Epithelial cell of alveolus of lung (primary cell): ENCODE measurements around the gene GJC3. TPM values are rescaled to one million over a fixed set of nuclear protein-coding genes. Genes with fewer than 3 reads are reported as not detected.

Experiments
- total RNA-seq: library from RNA; depleted of rRNA; stranded (reverse); fragments of >200 nt; gene quantifications from 2 replicates; pipeline ENCODE4 v1.2.1, GENCODE V29; 2015

GJC3 gene, protein sequence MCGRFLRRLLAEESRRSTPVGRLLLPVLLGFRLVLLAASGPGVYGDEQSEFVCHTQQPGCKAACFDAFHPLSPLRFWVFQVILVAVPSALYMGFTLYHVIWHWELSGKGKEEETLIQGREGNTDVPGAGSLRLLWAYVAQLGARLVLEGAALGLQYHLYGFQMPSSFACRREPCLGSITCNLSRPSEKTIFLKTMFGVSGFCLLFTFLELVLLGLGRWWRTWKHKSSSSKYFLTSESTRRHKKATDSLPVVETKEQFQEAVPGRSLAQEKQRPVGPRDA
- not detected in 2 replicates for total RNA-seq

DNA sequence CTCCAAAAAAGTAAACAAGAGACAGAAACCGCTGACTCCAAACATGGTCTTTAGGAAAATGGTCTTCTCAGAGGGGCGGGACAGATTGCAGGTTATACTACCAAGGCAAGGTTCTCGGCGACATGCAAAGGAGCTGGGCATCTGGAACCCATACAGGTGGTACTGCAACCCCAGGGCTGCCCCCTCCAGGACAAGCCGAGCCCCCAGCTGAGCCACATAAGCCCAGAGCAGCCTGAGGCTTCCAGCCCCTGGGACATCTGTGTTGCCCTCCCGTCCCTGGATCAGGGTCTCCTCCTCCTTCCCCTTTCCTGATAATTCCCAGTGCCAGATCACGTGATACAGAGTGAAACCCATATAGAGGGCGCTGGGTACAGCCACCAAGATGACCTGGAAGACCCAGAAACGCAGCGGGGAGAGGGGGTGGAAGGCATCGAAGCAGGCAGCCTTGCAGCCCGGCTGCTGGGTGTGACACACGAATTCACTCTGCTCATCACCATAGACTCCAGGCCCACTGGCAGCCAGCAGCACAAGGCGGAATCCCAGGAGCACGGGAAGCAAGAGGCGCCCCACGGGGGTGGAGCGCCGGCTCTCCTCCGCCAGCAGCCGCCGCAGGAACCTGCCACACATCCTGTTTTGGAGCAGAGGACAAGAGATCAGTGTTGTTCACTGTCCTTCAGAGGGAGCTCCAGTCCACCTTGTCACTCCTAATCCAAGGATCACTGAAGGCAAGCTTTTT, at the start of gene GJC3:
TSS of gene GJC3 (minus strand) at position 627 of the 736 bp plus-strand sequence. CDS start at position 627, 0 bp downstream.

DNA sequence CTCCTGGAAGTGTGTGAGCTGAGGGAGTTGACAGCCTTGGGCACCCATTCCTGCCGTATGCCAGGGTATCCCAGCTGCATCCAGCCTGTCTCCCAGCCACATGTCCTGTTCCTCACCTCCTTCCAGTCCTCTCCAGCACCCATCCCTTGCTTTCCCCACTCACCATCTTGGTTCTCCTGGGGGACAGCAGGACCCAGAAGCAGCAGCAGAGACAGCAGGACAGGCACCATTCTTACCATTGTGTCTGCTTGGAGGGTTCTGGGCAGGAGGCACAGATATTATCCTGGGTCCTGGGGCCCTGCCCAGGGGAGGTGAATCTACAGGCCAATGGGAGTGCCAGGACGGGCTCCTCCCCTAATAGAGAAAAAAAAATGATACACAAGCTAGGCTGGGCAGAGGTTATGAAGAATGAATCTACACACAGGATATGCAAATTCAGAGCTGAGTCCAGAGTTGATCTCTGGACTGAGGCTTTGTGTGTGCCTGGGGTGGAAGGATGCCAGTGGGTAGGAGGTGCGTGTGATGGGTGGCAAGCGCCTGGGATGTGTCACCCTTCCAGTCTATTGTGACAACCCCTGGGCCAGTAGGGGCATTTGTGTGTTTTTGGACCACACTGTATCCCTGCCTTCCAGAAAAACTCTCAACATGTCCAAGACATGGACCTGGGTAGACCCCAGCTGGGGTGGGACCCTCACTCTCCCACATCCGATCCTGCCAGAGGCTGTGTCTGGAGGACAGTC, 46.5 kb upstream of the GJC3 start, which contains the start of gene AZGP1:
TSS of gene AZGP1 (minus strand) at position 250 of the 740 bp plus-strand sequence. CDS start at position 239, 11 bp downstream.

DNA sequence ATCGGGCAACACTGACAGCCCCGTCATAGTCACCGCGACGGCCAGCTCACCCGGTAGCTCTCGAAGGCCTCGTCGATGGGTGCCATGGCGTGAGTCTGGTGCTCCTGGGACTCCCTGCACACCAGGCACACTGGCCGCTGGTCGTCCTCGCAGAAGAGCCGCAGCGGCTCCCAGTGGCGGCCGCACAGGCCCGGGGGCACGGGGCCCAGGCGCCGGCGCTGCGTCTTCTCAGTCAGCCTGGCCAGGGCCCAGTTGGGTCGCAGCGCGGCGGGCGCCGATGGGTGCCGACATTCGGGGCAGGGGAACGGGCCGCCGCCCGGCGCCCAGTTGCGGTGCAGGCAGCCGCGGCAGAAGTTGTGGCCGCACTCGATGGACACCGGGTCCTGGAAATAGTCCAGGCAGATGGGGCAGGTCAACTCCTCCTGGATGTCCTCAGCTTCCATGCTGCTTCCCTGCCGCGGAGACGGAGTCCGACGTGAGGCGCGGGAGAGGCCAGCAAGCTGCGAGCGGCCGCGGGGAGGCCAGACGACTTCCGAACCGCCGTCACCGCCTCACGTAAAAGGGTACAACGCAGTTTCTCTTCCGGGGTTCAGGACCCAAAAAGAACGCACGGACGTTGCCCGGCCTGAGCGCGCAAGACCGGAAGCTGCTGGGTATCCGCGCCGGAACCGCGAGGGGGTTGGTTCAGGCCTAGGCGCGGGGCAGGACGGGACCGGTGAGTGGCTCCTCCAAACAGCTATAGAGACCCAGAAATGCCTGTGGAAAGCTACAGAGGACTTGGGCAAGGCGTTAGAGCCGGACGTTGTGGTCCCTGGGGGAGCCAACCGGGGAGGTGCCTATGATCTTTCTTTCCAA, 10.2 kb downstream of the GJC3 start, which contains the start of gene TRIM4:
TSS of gene TRIM4 (minus strand) at position 572 of the 855 bp plus-strand sequence. CDS start at position 443, 129 bp downstream.

DNA sequence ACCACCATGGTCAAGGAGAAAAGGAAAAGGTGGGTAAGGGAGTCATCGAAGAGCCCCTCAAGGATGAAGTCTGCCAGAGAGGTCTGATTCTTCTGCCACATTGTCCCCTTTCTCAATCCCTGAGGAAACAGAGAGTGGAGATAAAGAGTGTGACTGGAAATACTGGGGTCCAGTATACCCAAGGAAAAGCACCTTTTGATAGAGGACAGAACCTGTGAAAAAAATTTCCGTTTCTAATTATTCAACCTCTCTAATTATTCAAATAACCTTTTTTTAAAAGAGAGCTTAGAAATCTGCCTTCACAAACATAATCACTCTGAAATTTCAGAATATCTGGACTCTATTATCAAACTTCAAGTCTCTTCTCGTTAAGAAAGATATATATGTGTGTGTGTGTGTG, 52.5 kb downstream of the GJC3 start, which contains the start of gene OR2AE1:
TSS of gene OR2AE1 (minus strand) at position 101 of the 400 bp plus-strand sequence. CDS start at position 101, 0 bp downstream.

Other genes starting within 250 kb of the GJC3 start
- gene CYP3A5, start 249.6 kb downstream of the GJC3 start, total RNA-seq: 0.24 and 0.39 TPM in 2 replicates
- 0.13 and 1.0 TPM in 2 replicates for gene CYP3A7, start 194.4 kb downstream of the GJC3 start, total RNA-seq
- gene CYP3A4, start 145.4 kb downstream of the GJC3 start, total RNA-seq: not detected in 2 replicates
- gene CYP3A43, start 101.6 kb downstream of the GJC3 start, total RNA-seq: not detected in 2 replicates
- 0.39 TPM in 1 of 2 replicates, not detected in the other for gene OR2AE1, start 52.6 kb downstream of the GJC3 start, total RNA-seq
- gene TRIM4, start 10.1 kb downstream of the GJC3 start, total RNA-seq: 18.9 and 40.1 TPM in 2 replicates
- 0.40 TPM in 1 of 2 replicates, not detected in the other for gene AZGP1, start 46.4 kb upstream of the GJC3 start, total RNA-seq
- 20.2 and 44.2 TPM in 2 replicates for gene ZKSCAN1, start 86.0 kb upstream of the GJC3 start, total RNA-seq
- 12.5 and 18.4 TPM in 2 replicates for gene ZSCAN21, start 120.2 kb upstream of the GJC3 start, total RNA-seq
- gene ZNF3, start 152.1 kb upstream of the GJC3 start, total RNA-seq: 16.3 and 33.9 TPM in 2 replicates
- gene COPS6, start 159.3 kb upstream of the GJC3 start, total RNA-seq: 58.0 and 95.9 TPM in 2 replicates
- gene MCM7, start 171.8 kb upstream of the GJC3 start, total RNA-seq: 52.1 and 141 TPM in 2 replicates
- 35.6 and 38.4 TPM in 2 replicates for gene AP4M1, start 172.0 kb upstream of the GJC3 start, total RNA-seq
- gene TAF6, start 189.7 kb upstream of the GJC3 start, total RNA-seq: 97.1 and 107 TPM in 2 replicates
- gene CNPY4, start 190.0 kb upstream of the GJC3 start, total RNA-seq: 14.0 and 19.2 TPM in 2 replicates
- 0.48 and 4.3 TPM in 2 replicates for gene MBLAC1, start 197.3 kb upstream of the GJC3 start, total RNA-seq
- gene LAMTOR4, start 219.3 kb upstream of the GJC3 start, total RNA-seq: 139 and 189 TPM in 2 replicates
- 4.2 and 8.9 TPM in 2 replicates for gene TRAPPC14, start 229.1 kb upstream of the GJC3 start, total RNA-seq
- gene GAL3ST4, start 239.0 kb upstream of the GJC3 start, total RNA-seq: 5.6 and 9.7 TPM in 2 replicates
- gene GPC2, start 247.8 kb upstream of the GJC3 start, total RNA-seq: 2.5 and 3.1 TPM in 2 replicates
- 0.16 and 0.91 TPM in 2 replicates for gene STAG3, start 248.3 kb upstream of the GJC3 start, total RNA-seq